GM12801 (cell line): ENCODE results near the gene IL4R.

Experiments used
- TF ChIP-seq, protein P1 (sequence below): IDR thresholded peaks from one replicate; pipeline ENCODE4 v1.5.1; 2011; ENCODE audit warnings: control low read depth; ENCODE audit not compliant: insufficient read length; ENCODE audit errors: extremely low read depth

Gene IL4R

DNA sequence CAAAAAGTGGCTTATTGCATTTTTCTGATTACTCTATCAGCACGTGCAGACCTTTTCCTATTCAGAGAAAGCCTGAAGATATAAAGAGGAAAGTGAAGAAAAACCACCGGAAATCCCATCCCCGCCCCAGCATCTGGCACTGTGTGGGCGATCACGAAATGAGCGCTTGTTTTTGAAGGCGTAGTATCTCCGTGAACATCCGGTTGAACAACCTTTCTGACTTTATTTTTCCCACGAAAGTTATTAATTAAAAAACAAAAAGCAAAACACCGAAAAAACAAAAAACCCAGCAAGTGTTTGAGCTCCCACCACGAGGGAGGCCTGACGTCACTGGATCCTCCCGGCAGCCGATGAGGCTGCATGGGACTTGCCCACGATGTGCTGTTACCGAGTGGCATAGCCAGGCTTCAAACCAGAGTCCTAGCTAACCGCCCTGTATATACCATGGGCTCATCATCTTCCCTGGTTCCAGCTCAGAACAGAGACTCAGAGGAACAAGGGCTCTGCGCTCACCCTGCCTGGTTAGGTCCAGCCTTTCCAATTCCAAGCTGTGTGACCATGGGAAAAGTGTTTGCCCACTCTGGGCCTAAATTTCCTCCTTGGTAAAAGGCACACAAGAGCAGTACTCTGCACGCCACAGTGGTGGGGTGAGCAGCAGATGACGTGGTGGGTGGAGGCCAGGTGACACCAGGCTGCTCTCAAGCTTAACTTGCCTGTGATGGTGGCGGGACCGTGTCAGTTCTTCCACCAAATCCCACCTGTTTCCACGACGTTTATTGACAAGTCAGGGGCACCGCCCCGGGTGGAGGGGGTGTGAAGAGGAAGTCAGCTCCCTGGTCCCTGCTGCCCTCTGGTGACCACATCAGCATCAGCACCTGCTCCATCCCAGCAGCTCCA lies 53.9 kb downstream of the IL4R start:
- TF ChIP-seq, protein P1, sequence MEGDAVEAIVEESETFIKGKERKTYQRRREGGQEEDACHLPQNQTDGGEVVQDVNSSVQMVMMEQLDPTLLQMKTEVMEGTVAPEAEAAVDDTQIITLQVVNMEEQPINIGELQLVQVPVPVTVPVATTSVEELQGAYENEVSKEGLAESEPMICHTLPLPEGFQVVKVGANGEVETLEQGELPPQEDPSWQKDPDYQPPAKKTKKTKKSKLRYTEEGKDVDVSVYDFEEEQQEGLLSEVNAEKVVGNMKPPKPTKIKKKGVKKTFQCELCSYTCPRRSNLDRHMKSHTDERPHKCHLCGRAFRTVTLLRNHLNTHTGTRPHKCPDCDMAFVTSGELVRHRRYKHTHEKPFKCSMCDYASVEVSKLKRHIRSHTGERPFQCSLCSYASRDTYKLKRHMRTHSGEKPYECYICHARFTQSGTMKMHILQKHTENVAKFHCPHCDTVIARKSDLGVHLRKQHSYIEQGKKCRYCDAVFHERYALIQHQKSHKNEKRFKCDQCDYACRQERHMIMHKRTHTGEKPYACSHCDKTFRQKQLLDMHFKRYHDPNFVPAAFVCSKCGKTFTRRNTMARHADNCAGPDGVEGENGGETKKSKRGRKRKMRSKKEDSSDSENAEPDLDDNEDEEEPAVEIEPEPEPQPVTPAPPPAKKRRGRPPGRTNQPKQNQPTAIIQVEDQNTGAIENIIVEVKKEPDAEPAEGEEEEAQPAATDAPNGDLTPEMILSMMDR = no peak

DNA sequence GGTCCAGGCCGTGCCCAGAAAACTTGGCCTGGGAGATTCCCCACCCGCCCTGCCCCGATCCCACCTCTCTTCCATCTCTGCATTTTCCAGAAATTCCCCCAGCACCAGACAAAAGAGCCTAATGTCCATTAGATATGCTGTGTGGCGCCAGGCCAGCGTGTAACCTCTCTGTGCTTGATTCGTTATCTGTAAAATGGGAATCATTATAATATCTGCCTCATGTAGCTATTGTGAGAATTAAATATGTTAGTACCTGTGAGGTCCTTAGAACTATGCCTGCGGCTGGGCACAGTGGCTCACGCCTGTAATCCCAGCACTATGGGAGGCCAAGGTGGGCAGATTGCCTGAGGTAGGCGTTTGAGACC lies 54.6 kb downstream of the IL4R start:
- TF ChIP-seq, protein P1 = no peak

DNA sequence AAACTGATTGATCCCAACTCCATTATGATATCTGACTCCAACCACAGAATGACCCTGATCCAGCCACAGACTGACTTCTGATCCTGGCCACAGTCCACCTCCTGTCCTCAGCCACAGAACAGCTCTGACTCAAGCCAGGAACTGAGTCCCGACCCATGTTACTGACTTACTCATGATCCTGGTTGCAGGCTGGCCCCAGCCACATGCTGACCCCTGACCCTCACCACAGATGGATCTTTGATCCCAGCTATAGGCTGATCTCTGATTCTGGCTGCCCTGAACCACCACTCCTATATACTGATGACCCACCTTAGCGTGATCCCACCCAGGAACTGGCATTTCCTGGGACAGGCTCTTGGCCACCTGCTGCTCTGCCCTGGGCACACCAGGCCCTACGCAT lies 56.0 kb downstream of the IL4R start:
- TF ChIP-seq, protein P1 = no peak

DNA sequence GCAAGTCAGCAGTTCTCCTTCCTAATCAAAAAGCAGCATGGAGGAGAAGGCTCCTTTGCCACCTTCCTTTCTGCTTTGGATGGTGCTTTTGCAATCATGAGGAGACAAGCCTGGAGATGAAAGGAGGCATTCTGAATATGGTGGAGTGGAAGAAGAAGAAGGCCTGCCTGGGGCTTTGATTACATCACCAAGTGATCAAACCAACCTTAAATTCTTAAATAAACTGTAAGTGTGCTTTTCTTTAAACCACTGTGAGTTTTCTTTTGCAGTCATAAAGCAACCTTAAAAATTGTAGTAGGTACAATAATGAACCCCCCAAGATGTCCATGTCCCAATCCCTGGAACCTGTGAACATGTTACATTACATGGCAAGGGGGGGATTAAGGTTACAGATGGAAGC lies 56.5 kb downstream of the IL4R start:
- TF ChIP-seq, protein P1 = no peak

DNA sequence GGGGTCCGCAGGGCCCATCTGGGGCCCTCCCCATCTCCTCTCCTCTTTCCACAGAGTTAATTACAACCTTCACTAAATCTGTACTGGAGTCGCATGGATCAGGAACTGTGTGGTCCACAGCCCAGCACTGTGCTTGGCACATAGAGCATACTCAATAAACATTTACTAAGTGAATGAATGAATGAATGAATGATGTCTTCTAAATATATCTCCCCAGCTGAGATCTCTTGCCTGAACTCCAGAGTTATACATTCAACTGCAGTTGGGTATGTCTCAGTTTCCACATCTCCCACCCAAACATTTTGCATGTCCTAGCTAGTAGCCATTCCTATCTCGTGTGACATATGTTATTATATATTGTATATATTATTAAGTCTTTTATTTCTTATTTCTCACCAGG lies 59.5 kb downstream of the IL4R start:
- TF ChIP-seq, protein P1 = no peak

DNA sequence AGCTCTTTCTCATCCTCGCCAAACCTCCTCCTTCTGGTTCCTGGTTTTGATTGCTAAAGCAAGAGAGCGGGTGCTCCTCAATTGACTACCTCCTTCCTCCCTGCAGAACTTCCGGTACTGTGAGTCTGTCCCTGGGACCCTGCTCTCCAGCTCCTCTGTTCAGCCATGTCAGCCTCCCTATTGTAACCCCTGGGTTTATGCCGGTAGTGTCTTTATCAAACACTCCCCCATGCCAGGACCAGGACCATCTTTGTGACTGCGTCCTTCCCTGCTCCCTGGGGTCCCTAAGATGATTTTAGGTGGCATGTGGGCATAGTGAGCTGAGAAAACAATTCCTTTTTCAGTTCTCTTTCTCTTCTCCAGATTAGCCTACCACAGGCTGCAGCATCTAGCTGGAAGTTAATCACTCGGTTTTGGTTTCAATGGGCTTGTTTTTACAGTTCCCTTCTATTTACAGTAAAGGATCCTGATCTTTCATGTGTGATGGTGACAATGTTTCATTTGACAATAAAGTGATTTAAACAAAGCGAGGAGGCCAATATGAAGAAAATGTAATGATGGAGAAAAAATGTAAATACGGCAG lies 60.5 kb downstream of the IL4R start:
- TF ChIP-seq, protein P1 = no peak

DNA sequence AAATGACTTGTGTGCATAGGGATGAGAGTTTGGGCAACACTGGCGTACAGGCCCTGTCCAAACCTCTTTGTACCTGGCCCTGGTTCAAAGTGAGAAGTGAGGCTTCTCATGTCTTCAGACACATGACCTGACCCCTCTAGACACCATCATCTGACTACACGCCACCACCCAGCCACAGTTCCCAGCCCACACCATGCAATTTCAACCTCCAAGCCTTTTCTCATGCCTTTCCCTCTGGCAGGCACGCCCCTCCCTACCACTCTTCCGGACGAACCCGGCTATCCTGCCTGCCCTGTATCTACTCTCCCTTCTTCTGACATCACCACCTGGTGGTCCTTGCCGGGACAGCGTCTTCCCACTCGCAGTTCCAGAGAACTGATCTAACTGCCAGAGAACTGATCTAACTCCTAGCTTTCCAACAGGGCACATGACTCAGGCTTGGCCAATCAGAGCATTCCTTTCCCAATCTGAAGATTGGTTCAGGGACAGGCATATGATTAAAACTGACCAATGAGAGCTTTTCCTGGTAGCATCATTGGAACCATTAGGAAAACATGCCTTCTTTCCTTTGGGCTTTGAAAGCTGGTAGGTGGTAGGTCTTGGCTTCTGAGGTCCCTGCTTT lies 61.1 kb downstream of the IL4R start:
- TF ChIP-seq, protein P1 = no peak
